ENCODE data around the gene EWSR1.
A peak's percentile ranks its signal among the peaks of the same experiment; 100 is the strongest.
"Not testable (repeated sequence)": the region's sequence is repeated elsewhere in the genome, so short reads cannot be mapped to it uniquely, and the experiment has no call there.

Gene EWSR1

GRCh38 chr22:29267858-29268510, at the start of gene EWSR1, which contains the start of gene RHBDD3:
EWSR1 (plus strand) TSS chr22:29268268; CDS start chr22:29268337, 69 bp downstream.
RHBDD3 (minus strand) TSS chr22:29267981; CDS start chr22:29265626, 2,355 bp downstream.
- peak; percentile 94 for DNase-seq (ENCODE audit: low spot score)

GRCh38 chr22:29218758-29219408, 49.2 kb upstream of the EWSR1 start:
- DNase-seq (ENCODE audit: low spot score), result no peak

- not testable (repeated sequence) for DNase-seq (ENCODE audit: low spot score)
These were observed 48.7 kb upstream of the EWSR1 start for GRCh38 chr22:29219409-29219782.

DNA sequence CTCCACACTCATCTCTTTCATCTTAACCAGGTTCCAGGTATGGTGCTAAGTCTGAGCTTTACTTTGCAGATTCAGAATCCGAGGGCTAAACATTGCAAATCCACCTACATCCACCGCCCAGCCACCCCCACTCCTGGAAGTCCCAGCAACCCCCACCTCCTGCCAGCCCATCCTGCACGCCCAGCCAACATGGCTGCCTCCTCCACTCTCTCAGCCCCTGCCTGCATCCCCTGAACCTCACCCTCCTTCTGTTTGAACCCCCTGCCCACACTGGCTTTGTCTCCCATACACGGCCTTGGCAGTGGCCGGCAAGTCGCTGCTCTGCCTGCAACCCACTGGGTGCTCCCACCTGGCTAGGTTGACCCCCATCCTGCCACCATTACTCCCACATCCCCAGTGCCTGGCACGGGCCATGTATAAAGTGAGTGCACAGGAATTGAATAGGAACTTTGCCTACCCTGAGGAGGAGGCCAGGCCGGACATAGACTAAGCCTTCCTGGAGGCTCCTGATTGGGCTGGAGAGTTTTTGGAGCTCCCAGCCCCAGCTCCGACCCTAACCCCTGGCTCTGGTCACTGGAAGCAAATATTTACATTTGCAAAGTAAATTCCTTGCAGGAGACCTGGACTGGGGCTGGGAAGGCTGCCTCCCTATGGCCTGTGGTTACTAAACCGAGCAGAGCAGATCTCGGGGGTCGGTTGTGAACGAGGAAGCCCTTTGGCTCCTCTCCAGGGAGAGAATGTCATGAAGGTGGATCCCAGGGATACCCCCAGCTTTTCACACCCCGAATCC, 48.0 kb upstream of the EWSR1 start:
- no peak for DNase-seq (ENCODE audit: low spot score)

DNA sequence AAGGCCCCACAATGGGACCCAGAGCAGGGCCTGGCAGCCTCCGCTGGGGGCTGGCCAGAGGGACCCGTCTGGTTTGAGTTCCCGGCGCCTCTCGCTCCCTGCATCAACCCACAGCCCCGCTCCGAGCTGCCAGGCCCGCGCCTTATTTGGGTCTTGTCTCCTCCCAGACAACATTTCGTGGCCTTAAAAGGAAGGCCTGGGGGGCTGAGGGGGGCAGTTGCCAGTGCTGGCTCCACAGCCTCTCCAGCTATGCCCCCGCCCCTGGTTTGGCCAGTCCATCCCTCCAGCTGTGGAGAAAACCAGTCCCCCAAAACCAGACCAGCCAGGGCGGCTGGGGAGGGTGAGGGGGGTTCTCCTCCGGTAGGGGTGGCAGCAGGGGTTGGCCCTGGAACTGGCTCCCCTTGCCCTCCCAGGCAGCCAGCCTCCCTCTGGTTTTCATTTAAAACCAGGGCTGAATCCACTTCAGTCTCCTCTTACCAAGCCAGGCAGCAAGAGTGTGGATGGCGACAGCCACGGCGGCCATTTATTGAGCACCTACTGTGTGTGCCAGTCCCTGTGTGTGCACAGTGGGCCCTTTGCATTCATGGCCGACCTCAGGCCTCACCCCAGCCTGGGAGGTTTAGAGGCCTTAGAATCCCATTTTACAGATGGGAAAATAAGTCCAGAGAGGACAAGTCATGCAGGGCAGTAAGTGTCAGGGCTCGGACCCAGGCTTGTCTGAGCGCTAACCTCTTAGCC, 43.8 kb upstream of the EWSR1 start:
- no peak for DNase-seq (ENCODE audit: low spot score)

DNA sequence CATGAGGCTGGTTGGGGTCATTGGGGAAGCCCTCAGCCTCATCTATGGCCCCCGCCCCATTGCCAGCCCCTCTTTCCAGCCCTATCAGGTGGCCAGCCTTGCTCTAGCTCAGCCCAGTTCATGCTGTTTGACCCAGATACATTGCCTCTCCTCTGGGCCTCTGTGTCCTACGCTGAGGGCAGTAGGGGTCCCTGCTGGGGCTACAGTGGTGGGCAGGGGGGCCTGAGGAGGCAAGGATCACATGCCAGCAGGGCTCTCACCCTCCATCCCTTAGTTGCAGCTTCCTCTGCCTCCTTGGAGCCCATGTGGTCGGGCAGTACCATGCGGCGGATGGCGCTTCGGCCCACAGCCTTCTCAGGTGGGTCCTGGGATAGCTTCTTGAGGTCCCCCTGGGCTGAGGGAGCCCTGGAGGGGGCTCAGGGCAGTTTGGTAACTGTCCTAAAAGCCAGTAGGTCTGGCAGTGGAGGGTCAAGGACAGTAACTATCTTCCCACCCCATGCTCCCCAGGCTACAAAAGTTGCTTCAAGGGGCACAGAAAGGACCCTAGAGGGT, 43.1 kb upstream of the EWSR1 start:
- no peak for DNase-seq (ENCODE audit: low spot score)

GRCh38 chr22:29225422-29226090, 42.5 kb upstream of the EWSR1 start:
- no peak for DNase-seq (ENCODE audit: low spot score)

- no peak for DNase-seq (ENCODE audit: low spot score)
These were observed 41.6 kb upstream of the EWSR1 start for GRCh38 chr22:29226351-29226981.

DNA sequence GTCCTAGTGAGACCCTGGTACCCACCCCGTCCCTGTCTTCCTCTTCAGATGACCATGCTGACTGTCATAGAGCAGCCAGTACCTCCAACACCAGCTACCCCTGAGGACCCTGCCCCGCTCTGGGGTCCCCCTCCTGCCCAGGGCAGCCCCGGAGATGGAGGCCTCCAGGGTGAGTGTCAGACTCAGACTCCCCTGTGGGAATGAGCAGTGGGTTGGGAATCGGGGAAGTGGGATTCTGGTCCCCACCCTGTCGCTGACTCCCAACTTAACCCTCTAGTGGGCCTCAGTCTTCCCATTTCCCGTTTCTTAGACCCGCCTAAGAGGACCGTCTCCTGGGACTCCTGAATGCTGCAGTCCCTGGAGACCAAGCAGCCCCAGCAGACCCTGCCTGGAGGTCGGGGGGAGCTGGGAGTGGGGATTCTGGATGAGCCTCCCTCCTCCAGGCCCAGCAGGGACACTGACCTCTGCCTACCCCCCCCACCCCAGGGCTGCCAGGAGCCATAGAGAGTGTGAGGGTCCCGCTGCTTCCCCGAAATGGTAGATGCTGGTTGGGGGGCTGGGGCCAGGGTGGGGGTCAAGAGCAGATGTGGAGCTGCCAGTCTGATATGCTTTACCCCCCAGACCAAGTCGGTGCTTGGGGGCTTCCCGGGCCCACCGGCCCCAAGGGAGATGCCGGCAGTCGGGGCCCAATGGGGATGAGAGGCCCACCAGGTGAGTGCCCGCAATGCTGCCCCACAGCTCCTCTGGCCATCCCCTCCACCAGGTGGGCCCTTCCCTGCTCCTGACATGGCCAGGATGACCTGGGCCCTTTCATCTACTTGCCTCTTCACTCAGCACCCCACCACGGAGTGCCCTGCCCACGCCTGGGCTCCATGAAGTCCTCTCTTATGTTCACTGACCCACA, 36.8 kb upstream of the EWSR1 start:
- DNase-seq (ENCODE audit: low spot score), result no peak

DNA sequence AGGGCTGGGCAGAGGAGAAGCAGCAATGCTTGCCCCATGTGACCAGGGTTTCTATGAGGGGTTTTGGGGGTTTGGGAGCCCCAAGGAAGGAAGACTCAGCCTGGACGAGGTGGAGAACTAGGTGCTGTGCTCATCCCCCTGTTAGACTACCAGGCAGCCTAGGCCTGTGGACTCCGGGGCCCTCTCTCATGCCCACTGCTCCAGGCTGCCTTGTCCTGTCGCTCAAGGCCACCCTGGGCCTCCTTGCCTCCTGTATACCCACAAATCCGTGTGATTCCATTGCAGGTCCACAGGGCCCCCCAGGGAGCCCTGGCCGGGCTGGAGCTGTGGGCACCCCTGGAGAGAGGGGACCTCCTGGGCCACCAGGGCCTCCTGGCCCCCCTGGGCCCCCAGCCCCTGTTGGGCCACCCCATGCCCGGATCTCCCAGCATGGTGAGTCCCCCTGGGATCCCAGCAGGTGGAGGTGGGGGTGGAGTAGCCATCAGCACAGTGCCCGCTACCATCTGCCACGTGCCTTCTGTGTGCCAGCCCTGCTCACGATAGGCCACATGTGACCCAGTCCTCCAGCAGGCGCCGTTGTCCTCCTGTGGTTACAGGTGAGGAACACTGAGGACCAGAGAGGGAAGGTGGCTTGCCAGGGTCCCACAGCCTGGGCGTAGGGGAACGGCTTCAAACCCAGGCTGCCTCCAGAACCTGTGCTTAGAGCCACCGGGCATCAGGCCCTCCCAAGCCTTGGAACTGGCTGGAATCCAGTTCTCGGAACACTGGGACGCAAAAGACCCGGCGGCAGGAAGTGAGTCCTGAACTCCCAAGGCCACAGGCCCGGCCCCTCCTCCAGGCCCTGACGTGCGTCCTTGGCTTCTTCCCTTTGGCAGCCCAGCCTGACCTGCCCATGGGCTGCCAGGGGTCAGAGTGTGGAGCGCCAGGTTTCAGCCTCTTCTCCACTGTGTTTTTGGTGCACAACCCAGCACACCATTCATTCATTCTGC, 35.8 kb upstream of the EWSR1 start:
- peak; percentile 26 for DNase-seq (ENCODE audit: low spot score)

DNA sequence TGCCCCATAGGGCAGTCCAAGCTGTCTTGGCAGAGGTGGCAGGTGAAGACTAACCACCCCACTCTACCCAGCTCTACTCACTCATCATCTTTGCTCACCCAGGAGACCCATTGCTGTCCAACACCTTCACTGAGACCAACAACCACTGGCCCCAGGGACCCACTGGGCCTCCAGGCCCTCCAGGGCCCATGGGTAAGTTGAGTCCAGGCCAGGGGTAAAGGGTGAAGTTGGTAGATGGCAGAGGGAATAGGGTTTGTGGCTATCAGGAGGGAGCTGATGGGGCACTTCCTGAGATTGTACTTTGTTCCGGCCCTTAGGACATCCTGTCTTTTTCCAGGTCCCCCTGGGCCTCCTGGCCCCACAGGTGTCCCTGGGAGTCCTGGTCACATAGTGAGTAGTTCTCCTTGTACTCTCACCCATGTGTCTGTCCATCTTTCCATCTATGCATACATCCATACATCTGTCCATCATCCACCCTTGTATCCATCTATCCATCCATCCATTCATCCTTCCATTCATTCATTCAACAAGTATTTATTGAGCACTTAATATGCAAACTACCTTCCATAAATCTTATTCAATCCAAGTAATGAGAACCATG, 34.7 kb upstream of the EWSR1 start:
- DNase-seq (ENCODE audit: low spot score), result no peak

DNA sequence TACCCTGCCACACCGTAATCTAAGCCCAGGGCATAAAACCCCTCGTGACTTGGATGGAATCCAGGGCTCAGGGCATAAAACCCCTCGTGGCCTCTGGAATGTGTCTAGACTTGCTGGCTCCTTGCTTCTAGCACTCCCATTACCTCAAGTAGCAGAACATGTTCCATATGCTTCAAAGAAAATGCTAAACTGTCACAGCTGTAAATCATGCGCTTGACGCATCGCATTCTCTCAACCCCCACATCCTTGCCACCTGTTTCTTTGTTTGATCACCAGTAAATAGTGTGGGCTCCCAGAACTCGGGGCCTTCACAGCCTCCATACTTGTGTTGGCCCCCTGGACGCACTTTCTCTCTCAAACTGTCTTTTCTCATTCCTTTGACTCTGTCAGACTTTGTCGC, 27.6 kb upstream of the EWSR1 start:
- not testable (repeated sequence) for DNase-seq (ENCODE audit: low spot score)

DNA sequence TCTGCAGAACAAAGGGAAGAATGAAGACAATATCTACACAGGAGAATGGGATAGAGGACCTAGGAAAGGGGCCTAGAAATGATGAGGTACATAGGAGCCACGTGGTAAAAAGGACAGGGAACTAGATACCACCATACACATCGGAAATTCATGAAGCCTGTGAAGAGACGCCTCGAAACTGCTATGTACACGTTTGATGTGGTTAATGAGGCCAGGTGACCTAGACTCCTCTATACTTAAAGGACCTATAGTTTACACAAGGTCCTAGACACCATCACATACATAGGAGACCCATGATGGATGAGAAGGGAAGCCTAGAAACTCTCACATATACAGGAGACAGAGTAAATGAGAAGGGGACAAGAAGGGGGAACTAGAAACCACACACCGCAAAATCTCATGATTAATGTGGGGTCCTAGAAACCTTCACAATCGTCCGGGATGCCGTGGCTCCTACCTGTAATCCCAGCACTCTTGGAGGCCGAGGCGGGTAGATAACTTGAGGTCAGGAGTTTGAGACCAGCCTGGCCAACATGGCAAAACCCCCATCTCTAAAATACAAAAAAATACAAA, 24.1 kb upstream of the EWSR1 start:
- DNase-seq (ENCODE audit: low spot score), result no peak

- no peak for DNase-seq (ENCODE audit: low spot score)
These were observed 23.1 kb upstream of the EWSR1 start for GRCh38 chr22:29244785-29245625.

- DNase-seq (ENCODE audit: low spot score), result no peak
These were observed 22.3 kb upstream of the EWSR1 start for GRCh38 chr22:29245626-29246385.

GRCh38 chr22:29247891-29248290, 20.2 kb upstream of the EWSR1 start:
- not testable (repeated sequence) for DNase-seq (ENCODE audit: low spot score)
